H1 (cell line): ENCODE measurements around the gene UBE2I. TPM values are rescaled to one million over a fixed set of nuclear protein-coding genes. Genes with fewer than 3 reads are reported as not detected.

Experiments
- CHD7 ChIP-seq: fragments of 300-600 bp; sonication (generic); IDR thresholded peaks from 2 replicates; pipeline ENCODE4 v1.7.1; 2012; ENCODE audit warnings: low read length, moderate library complexity, mild to moderate bottlenecking, inconsistent platforms; ENCODE audit not compliant: insufficient replicate concordance
- GTF2F1 ChIP-seq: IDR thresholded peaks from 2 replicates; pipeline ENCODE4 v1.6.1; 2012; ENCODE audit warnings: low read depth, low read length, improper control_type of control experiment, borderline replicate concordance
- polyA plus RNA-seq, 7 experiments: library from polyadenylated mRNA; depleted of rRNA in 3 of 7; stranded (reverse) in 5 of 7; unstranded in 2 of 7; fragments of >200 nt in 5 of 7; fragments of 200-250 nt in 2 of 7; gene quantifications; 1 replicate in 5 of 7; 2 replicates in 1 of 7; 4 replicates in 1 of 7; pipeline versions ENCODE4 v1.2.1 to v1.2.3, GENCODE V29; 2011 to 2013; ENCODE audit warnings: missing spikeins in 2 of 7, mixed read lengths in 2 of 7
- total RNA-seq: library from RNA; stranded (reverse); fragmentation: NEBNext Ultra II Directional; extraction: Animal tissue kit (Norgen Biotek cat#: 25700); gene quantifications from 2 replicates; pipeline ENCODE4 v1.2.1, GENCODE V29; 2021

Gene UBE2I
- total and polyA plus RNA-seq, 2 of the 8 experiments (the other 6 are each of a cell fraction or from before 2014, with no cell fraction given): 148 to 268 TPM

- TF ChIP-seq CHD7: no peak
- TF ChIP-seq GTF2F1: no peak
These were observed 14.1 kb downstream of the UBE2I start (continued) for GRCh38 chr16:1323296-1324239.
